Activated T-helper 9 cell treated with anti-CD3 and anti-CD28 coated beads, Interleukin-2, amount 50 U/mL, for 16 hours (primary cell): ENCODE measurements around the gene TAF9B.
"Not testable (repeated sequence)": the region's sequence is repeated elsewhere in the genome, so short reads cannot be mapped to it uniquely, and the experiment has no call there.

ENCODE experiments used
- DNase-seq: peaks from one replicate; pipeline ENCODE4 v3.0.0-alpha.2; 2020; ENCODE audit warnings: low read depth

Gene TAF9B, protein sequence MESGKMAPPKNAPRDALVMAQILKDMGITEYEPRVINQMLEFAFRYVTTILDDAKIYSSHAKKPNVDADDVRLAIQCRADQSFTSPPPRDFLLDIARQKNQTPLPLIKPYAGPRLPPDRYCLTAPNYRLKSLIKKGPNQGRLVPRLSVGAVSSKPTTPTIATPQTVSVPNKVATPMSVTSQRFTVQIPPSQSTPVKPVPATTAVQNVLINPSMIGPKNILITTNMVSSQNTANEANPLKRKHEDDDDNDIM

GRCh38 chrX:78139160-78140123 lies at the start of gene TAF9B:
TAF9B (minus strand) TSS chrX:78139650; CDS start chrX:78139611, 39 bp downstream.
- DNase-seq = peak; percentile 73

DNA sequence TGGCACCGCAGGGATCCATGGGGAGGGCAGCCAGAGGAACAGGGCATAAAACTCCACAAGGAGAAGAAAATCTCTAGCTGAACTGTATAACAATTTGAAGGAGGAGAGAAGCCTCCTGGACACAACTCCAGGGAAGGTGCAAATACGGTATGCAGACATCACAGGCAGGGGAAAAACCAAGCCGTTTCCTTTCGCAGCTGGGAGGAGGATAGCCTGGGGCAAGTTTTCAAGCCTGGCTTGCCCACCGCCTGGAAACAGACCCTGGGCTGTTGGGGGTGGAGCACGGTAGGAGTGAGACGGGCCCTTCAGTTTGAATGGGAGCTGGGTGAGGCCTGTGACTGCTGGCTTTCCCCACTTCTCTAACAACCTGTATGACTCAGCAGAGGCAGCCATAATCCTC lies 43.4 kb upstream of the TAF9B start:
- no peak for DNase-seq

DNA sequence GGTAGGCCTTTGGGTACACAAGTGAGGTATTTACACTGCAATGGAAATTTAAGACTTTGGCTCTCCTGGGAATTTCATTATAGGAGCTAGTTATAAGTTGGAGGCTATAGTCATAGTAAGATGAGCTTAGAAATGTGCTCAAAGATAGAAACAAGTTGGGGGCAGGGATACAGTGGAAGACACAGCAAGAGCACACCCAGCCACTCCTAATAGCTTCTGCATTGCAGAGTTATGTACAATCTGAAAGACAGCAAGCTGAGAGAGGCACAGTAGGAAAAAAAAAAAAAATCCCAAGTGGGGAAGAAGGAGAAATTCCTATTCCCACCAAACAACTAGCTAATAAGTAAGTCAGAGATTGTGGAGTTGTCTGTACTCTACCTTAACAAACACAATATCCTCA lies 41.9 kb upstream of the TAF9B start:
- DNase-seq = no peak

- no peak for DNase-seq
These were observed 28.6 kb upstream of the TAF9B start for GRCh38 chrX:78168065-78168464.

- DNase-seq = no peak
These were observed 26.0 kb upstream of the TAF9B start for GRCh38 chrX:78165425-78165824.

DNA sequence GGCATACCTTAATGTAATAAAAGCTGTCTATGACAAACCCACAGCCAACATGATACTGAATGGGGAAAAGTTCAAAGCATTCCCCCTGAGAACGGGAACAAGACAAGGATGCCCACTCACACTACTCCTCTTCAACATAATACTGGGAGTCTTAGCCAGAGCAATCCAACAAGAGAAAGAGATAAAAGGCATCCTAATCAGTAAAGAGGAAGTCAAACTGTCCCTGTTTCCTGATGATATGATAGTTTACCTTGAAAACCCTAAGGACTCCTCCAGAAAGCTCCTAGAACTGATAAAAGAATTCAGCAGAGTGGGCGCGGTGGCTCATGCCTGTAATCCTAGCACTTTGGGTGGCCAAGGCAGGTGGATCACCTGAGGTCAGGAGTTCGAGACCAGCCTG lies 23.7 kb upstream of the TAF9B start:
- not testable (repeated sequence) for DNase-seq

- DNase-seq = not testable (repeated sequence)
These were observed 21.3 kb upstream of the TAF9B start for GRCh38 chrX:78160711-78161110.

- DNase-seq = not testable (repeated sequence)
These were observed 18.4 kb upstream of the TAF9B start for GRCh38 chrX:78157846-78158245.

DNA sequence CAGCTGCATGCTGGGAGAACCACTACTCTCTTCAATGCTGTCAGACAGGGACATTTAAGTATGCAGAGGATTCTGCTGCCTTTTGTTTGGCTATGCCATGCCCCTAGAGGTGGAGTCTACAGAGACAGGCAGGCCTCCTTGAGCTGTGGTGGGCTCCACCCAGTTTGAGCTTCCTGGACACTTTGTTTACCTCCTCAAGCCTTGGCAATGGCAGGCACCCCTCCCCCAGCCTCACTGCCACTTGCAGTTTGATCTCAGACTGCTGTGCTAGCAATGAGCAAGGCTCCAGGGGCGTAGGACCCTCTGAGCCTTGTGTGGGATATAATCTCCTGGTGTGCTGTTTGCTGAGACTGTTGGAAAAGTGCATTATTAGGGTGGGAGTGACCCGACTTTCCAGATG lies 17.9 kb upstream of the TAF9B start:
- not testable (repeated sequence) for DNase-seq

DNA sequence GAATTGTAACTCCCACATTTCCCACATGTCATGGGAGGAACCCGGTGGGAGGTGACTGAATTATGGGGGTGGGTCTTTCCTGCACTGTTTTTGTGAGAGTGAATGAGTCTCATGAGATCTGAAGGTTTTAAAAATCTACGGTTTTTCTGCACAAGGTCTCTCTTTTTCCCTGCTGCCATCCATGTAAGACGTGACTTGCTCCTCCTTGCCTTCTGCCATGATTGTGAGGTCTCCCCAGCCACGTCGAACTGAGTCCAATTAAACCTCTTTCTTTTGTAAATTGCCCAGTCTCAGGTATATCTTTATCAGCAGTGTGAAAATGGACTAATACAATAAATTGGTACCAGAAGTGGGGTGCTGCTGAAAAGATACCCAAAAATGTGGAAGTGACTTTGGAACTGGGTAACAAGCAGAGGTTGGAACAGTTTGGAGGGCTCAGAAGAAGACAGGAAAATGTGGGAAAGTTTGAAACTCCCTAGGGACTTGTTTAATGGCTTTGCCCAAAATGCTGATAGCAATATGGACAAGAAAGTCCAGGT lies 7.6 kb upstream of the TAF9B start:
- DNase-seq = not testable (repeated sequence)

GRCh38 chrX:78140206-78140605 lies 756 bp upstream of the TAF9B start:
- no peak for DNase-seq

- DNase-seq = no peak
These were observed 6.1 kb downstream of the TAF9B start for GRCh38 chrX:78133238-78133960.

DNA sequence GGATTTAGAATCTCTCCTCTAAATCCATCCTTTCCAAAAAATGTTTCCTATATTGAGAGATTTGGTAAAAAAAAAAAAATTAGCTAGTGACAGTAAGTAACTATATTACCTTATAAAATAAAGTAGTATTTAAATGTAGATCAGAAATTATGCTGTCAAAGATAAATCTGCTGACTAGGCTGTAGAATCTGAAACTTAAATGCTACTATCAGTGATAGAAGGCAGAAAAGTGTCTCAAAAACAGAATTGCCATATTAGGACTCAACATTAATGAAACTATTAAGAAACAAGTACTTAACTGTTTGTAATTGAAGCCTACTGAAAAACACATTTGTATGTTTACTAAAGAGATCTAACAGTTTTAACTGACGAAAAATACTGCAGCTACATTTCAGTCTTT lies 8.3 kb downstream of the TAF9B start:
- DNase-seq = no peak

DNA sequence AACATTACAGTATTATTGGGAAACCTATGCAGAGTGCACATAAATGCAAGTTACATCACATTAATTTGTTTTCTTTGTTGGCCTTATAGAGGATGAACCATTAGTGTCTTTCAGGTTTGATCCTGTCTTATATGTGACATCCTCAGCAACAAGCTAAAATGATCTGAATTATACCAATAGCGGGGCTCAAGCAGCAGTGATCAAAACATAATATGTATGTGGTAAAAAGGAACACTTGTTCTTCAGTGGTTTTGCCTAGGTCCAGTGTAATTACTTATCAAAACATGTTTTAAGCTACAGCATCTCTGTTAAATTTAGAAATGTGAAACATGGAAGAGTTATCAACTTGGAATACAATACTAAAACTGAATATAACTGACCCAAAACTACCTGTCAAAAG lies 9.1 kb downstream of the TAF9B start:
- no peak for DNase-seq

DNA sequence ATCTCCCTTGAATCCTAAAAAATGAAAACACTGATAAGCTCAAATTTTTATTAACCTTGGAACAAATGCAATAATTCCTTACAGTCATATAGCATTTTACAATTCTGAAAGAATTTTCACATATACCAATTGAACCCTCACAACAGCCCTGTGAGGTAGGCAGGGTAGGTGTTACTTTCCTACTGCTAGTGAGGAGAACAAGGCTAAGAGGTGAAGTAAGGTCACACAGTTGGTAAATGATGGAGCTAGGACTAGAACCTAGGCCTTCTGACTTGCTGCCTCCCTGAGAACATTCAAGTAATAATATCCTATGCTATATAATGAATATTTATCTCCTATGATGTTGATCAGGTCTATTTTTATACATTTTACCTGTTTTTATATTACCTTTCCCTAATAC lies 9.7 kb downstream of the TAF9B start:
- no peak for DNase-seq

DNA sequence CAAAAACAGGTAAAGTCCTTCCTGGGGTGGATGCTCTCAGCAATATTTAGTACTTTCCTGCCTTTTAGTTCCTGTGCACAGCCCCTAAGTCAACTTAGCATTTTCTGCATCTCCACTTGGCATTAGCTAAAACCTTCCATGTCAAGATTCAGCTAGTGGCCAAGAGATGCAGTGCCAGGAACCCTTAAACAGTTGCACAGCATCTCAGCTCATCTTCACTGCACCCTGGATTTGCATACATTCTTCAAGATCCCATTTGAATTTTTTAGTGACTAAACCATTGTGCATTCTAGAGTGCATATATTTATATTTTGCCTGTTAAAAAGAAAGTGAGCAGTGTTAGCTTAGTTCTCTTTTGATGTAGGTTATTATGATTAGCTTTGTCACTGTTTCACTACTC lies 13.7 kb downstream of the TAF9B start:
- not testable (repeated sequence) for DNase-seq

DNA sequence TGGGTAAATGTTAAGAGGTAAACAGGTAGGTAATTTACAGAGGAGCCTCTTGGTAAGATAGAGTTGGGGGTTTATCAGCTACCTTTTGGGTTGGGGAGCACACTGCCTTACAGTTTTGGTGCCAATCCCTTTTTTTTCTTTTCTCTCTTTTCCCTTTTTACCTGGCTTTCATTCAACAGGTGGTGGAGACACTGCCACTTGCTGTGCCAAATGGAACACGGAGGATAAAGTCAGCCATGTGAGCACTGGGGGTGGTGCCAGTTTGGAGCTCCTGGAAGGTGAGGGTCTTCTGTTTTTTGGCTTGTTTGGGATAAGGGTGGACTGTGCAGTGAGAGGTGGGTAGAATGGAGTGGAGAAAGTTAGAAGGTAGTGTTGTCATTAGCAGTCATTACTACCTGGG lies 14.3 kb downstream of the TAF9B start:
- DNase-seq = no peak

- DNase-seq = no peak
These were observed 15.1 kb downstream of the TAF9B start for GRCh38 chrX:78124307-78124706.

- no peak for DNase-seq
These were observed 16.3 kb downstream of the TAF9B start for GRCh38 chrX:78123190-78123589.

- no peak for DNase-seq
These were observed 19.8 kb downstream of the TAF9B start for GRCh38 chrX:78119521-78120227.

- DNase-seq = no peak
These were observed 20.8 kb downstream of the TAF9B start for GRCh38 chrX:78118628-78119027.

GRCh38 chrX:78116766-78117165 lies 22.7 kb downstream of the TAF9B start:
- no peak for DNase-seq
